Activated T-cell treated with anti-CD3 and anti-CD28 coated beads, Interleukin-2, amount 50 U/mL, for 72 hours (primary cell): ENCODE results near the gene NSG2. TPM values are rescaled to one million over a fixed set of nuclear protein-coding genes. Genes with fewer than 3 reads are reported as not detected.

ENCODE experiments used
- ATAC-seq, 2 donors: fragments of 150-1000 bp; cut with Tn5 transposase; replicated peaks in 1 of 2; 2 replicates each; pipeline ENCODE4 v1.10.0; 2021; ENCODE audit warnings: moderate library complexity in 2 of 2, mild to moderate bottlenecking in 1 of 2
- DNase-seq, 2 donors: peaks; one replicate each; pipeline ENCODE4 v3.0.0; 2021 to 2022; ENCODE audit warnings: mixed read lengths in 1 of 2
- H3K27ac Mint-ChIP-seq: one replicate; pipeline ENCODE4 v1.8.0; 2022; ENCODE audit warnings: mild to moderate bottlenecking, moderate library complexity, mixed read lengths
- H3K27me3 Mint-ChIP-seq: one replicate; pipeline ENCODE4 v1.8.0; 2022; ENCODE audit warnings: low read depth, mixed read lengths
- H3K36me3 Mint-ChIP-seq, 2 donors: one replicate each; pipeline ENCODE4 v1.8.0; 2022; ENCODE audit warnings: mixed read lengths in 2 of 2, mild to moderate bottlenecking in 1 of 2; ENCODE audit not compliant: insufficient read depth in 2 of 2
- H3K4me1 Mint-ChIP-seq: one replicate; pipeline ENCODE4 v1.8.0; 2022; ENCODE audit warnings: low read depth, mixed read lengths
- H3K4me3 Mint-ChIP-seq, 2 donors: one replicate each; pipeline ENCODE4 v1.8.0; 2022; ENCODE audit warnings: mild to moderate bottlenecking in 2 of 2, mixed read lengths in 2 of 2, moderate library complexity in 2 of 2
- H3K9me3 Mint-ChIP-seq, 2 donors: one replicate each; pipeline ENCODE4 v1.8.0; 2022; ENCODE audit warnings: mixed read lengths in 2 of 2
- total RNA-seq, 2 donors: library from RNA; stranded (reverse); gene quantifications; one replicate each; pipeline ENCODE4 v1.2.3, GENCODE V29; 2022

NSG2 gene
- total RNA-seq, 2 donors from 2014 or later = not detected

DNA sequence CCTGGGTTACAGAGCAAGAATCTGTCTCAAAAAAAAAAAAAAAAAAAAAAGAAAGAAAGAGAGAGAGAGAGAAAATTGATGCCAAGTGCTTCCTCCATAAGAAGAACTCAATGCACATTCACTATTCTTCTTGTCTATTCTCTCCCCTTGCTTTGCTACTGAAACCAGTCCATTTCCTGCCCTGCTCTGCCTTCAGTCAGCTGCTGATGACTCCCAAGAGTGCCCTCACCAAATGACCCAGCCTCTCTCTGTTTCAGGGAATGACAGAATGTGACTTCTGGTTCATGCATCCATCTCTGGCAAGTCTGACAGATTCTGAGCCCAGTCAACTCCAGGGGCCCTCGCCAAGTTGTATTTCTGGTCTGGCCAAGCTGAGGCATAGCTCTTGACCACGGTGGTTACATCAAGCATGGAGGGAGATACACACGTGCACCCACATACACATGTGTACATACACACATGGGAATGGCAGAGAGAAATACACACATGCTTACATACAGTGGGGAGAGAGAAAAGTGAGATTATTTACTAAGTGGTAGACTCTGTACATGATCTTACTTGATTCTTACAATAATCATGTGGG is 106.2 kb downstream of the NSG2 start:
- peak in 1 of 2 donors; percentile 11 for ATAC-seq
- H3K27me3 Mint-ChIP-seq = peaks cover 12% of the 10 kb centered on the region

GRCh38 chr5:174154559-174154958 is 109.1 kb downstream of the NSG2 start:
- H3K36me3 Mint-ChIP-seq = peaks cover 4 to 5% of the 10 kb centered on the region in 2 donors
- no peak overlapping the region for H3K4me3 Mint-ChIP-seq
- H3K4me1 Mint-ChIP-seq = no peaks in the 10 kb centered on the region
- ATAC-seq (no peak), DNase-seq (no peak)
- H3K27ac Mint-ChIP-seq = no peak overlapping the region
- peaks cover 14 to 15% of the 10 kb centered on the region in 2 donors for H3K9me3 Mint-ChIP-seq
- H3K27me3 Mint-ChIP-seq = no peaks in the 10 kb centered on the region

More for the DNA sequence above, 106.2 kb downstream of the NSG2 start:
- Mint-ChIP-seq H3K4me3 (no peak overlapping the region), H3K36me3 (peaks cover 4 to 5% of the 10 kb centered on the region in 2 donors), H3K27ac (no peak overlapping the region), H3K9me3 (peaks cover 4 to 10% of the 10 kb centered on the region in 2 donors), H3K4me1 (peaks cover under 1% of the 10 kb centered on the region)
- no peak for DNase-seq

- no peaks in the 10 kb centered on the region for H3K27me3 Mint-ChIP-seq
- peaks cover 14 to 15% of the 10 kb centered on the region in 2 donors for H3K9me3 Mint-ChIP-seq
- peaks cover 4 to 5% of the 10 kb centered on the region in 2 donors for H3K36me3 Mint-ChIP-seq
- H3K4me1 Mint-ChIP-seq = no peaks in the 10 kb centered on the region
- H3K4me3 Mint-ChIP-seq = no peak overlapping the region
- no peak for ATAC-seq
- no peak overlapping the region for H3K27ac Mint-ChIP-seq
- DNase-seq = no peak
Observed at GRCh38 chr5:174155281-174155680, 109.8 kb downstream of the NSG2 start.

DNA sequence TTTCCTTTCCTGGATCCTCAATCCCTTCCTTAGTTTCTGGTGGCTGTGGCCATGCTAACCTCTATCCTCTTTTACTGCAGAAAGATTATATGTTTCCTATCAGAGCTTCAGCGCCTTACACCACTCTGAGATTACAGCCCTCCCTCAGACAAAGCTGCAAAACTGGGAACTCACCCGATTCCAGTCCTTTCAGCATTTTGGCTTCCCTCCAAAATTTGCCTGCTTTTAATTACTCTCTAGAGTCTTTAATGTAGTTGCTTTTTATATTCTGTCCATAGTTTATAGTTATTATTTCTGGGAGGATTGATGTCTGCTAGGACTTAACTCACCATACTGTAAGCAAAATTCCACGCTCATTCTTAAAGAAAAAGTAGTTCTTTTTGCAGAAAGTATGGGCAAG is 110.2 kb downstream of the NSG2 start:
- DNase-seq (no peak), ATAC-seq (no peak)
- Mint-ChIP-seq H3K27ac (no peak overlapping the region), H3K9me3 (peaks cover 14 to 15% of the 10 kb centered on the region in 2 donors), H3K4me3 (no peak overlapping the region), H3K36me3 (peaks cover 4 to 5% of the 10 kb centered on the region in 2 donors), H3K27me3 (no peaks in the 10 kb centered on the region), H3K4me1 (no peaks in the 10 kb centered on the region)

DNA sequence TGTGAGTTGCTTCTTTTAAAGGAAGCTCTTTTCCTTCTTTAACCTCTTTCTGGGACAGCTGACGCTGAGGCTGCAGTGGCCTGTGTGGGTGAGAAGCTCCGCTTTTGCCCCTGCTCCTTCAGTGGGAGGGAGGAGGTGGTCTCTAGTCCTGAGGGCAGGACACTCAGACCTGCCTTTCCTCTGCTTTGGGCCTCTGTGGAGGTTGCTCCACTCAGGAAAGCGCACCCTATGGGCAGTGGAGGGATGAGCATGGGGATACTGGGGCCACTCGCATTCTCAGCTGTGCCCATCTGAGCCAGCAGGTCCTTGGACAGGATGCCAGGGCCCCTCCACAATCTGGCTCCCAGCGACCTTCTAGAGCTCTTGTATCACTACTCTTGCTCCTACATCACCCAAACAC is 111.5 kb downstream of the NSG2 start:
- Mint-ChIP-seq H3K4me1 (no peaks in the 10 kb centered on the region), H3K27me3 (no peaks in the 10 kb centered on the region), H3K36me3 (peaks cover 4 to 5% of the 10 kb centered on the region in 2 donors), H3K9me3 (peaks cover 14 to 15% of the 10 kb centered on the region in 2 donors), H3K4me3 (no peak overlapping the region), H3K27ac (no peak overlapping the region)
- DNase-seq (no peak), ATAC-seq (no peak)

Other genes starting within 250 kb of the NSG2 start
- 10 to 100 TPM; 14.4 to 19.0 TPM for gene CPEB4, start 157.4 kb upstream of the NSG2 start, total RNA-seq
- not detected for gene C5orf47, start 56.5 kb upstream of the NSG2 start, total RNA-seq